ENCODE measurements around the gene PKMYT1.
"Not testable (repeated sequence)": the region's sequence is repeated elsewhere in the genome, so short reads cannot be mapped to it uniquely, and the experiment has no call there.

PKMYT1 gene

DNA sequence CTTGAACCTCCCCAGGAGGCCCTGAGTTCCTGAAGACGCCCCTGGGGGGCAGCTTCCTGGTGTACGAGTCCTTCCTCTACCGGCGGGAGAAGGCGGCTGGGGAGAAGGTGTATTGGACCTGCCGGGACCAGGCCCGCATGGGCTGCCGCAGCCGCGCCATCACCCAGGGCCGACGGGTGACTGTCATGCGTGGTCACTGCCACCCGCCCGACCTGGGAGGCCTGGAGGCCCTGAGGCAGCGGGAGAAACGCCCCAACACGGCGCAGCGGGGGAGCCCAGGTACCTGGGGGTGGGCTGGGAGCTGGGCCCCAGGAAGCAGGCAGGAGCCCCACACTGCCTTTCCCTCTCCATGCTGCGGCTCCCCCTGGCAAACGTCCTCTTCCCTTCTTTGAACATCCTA is 46.5 kb downstream of the PKMYT1 start:
- no peak for DNase-seq (ENCODE audit: low read depth in 2 of 2)

- no peak for DNase-seq (ENCODE audit: low read depth in 2 of 2)
These were observed 47.1 kb downstream of the PKMYT1 start for GRCh38 chr16:2933136-2933535.

DNA sequence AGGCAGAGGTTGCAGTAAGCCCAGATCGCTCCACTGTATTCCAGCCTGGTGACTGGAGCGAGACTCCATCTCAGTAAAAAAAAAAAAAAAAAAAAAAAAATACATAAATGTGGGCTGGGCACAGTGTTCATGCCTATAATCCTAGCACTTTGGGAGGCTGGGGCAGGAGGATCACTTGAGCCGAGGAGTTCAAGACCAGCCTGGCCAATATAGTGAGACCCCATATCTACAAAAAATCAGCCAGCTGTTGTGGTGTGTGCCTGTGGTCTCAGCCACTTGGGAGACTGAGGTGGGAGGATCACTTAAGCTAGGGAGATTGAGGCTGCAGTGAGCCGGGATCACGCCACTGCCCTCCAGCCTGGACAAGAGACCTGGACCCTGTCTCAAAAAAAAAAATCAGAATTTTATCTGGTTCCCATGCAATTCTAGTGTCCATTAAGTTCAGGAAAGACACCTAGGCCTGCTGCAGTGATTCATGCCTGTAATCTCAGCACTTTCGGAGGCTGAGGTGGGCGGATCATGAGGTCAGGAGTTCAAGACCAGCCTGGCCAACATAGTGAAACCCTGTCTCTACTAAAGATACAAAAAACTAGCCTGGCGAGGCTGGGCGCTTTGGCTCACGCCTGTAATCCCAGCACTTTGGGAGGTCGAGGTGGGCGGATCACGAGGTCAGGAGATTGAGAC is 48.9 kb downstream of the PKMYT1 start:
- not testable (repeated sequence) for DNase-seq (ENCODE audit: low read depth in 2 of 2)

DNA sequence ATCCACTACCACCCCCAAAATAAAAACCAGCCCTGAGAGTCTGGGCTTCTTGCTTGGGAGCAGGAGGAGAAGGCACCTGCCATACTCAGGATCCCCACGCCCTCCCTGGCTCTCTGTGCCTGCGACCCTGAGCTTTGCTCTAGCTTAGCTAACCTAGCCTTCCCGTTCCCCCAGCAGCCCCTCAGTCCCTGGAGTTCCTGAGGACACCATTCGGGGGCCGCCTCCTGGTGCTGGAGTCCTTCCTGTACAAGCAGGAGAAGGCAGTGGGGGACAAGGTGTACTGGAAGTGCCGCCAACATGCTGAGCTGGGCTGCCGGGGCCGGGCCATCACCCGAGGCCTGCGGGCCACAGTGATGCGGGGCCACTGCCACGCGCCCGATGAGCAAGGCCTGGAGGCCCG is 50.0 kb downstream of the PKMYT1 start:
- no peak for DNase-seq (ENCODE audit: low read depth in 2 of 2)

GRCh38 chr16:2929693-2930092 is 50.6 kb downstream of the PKMYT1 start:
- no peak for DNase-seq (ENCODE audit: low read depth in 2 of 2)

DNA sequence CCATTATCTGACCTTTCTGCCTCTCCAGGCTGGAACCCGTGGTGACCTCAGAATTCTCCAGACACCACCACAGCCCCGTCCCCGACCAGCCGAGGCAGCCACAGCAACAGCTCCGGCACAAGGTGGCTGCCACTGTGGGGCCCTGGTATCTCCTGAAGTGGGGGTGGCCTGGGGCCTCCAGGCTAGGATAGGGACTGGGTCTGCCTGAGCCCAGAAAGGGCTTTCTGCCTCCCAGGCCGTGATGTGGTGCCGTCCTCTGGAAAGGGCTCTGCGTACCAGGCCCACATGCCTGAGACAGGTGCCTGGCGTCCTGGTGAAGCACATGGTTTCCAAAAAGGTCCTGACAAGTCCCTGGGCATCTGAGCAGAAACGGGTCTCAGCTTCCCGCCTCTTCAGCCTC is 51.5 kb downstream of the PKMYT1 start:
- no peak for DNase-seq (ENCODE audit: low read depth in 2 of 2)

DNA sequence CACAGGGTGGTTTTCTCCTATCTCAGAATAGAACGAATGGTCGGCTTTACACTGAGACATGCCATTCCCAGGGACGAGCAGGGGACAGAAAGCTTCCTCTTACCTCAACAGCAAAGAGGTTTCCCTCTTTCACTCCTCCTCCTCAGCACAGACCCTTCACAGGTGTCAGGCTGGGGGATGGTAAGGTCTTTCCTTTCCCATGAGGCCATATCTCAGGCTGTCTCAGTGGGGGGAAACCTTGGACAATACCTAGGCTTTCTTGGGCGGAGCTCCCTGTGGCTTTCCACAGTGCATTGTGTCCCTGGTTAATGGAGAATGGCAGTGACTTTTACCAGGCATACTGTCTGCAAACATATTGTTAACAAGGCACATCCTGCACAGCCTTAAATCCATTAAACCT is 52.1 kb downstream of the PKMYT1 start:
- not testable (repeated sequence) for DNase-seq (ENCODE audit: low read depth in 2 of 2)

GRCh38 chr16:2927010-2927646 is 53.1 kb downstream of the PKMYT1 start:
- DNase-seq (ENCODE audit: low read depth in 2 of 2), result peak; percentile 71 to 76

GRCh38 chr16:2926650-2926999 is 53.6 kb downstream of the PKMYT1 start:
- DNase-seq (ENCODE audit: low read depth in 2 of 2), result no peak

DNA sequence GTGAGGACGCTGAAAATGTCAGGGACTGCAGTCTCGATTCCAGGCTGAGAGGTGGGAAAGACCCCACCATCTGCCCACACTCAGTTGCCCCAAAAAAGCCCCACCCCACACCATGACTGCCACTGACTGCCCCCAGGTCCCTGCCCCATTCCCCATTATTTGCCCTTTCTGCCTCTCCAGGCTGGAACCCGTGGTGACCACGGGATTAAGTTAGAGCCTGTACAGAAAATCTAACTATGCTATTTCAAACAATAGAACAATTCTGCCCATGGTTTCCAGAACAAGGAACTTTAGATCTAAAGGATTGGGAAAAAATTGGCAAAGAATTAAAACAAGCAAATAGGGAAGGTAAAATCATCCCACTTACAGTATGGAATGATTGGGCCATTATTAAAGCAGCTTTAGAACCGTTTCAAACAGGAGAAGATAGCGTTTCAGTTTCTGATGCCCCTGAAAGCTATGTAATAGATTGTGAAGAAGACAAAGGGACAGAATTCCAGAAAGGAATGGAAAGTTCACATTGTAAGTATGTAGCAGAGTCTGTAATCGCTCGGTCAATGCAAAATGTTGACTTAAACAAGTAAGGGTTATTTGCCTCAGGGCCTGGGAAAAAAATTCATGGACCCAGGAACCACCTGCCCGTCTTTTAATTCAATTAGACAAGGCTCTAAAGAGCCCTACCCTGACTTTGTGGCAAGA is 54.1 kb downstream of the PKMYT1 start:
- DNase-seq (ENCODE audit: low read depth in 2 of 2), result no peak

DNA sequence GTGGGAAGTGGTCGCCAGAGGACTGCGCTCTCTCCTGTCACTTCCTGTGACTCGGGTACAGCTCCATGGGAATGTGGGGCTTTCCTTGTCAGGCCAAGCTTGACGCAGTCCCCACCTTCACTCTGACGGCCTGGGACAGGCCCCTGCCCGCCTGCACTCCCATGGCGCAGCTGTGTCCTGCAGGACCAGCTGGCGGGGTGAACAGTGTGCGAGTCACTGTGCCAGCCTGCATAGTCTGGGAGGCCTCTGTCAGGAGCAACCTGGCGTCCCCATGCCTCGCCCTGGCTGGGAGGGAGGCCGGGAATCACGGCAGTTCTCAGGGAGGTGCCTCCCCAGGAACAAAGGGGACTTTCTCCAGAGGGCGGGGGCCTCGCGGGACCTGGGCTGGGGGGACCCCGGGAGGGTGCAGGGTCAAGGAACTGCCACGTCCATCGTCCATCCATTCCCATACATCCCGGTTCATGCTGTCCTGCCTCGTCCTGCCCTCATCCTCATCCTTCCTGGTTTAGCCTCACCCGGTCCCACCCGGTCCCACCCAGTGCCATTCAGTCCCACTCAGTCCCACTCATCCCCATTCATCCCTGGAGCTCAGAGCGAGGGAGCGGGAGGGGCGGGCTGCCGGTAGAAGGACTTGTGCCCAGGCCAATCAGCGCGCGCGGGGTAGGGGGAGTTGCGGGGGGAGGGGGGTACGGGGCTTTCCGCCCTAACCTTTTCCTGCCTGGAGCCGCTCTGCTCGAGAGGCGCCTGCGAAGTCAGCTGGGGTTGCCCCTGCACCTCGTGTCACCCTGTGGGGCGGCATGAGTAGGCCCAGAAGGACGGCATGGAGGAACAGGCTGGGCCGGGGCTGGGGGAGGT is 55.1 kb downstream of the PKMYT1 start:
- DNase-seq (ENCODE audit: low read depth in 2 of 2), result no peak

- DNase-seq (ENCODE audit: low read depth in 2 of 2), result no peak
These were observed 56.8 kb downstream of the PKMYT1 start for GRCh38 chr16:2923481-2923880.

All from activated CD8-positive, alpha-beta memory T cell treated with anti-CD3 and anti-CD28 coated beads for 4 hours (primary cell).